PC-9 (cell line): ENCODE measurements around the gene DBF4B. TPM values are rescaled to one million over a fixed set of nuclear protein-coding genes. Genes with fewer than 3 reads are reported as not detected.

Experiments used
- BruUV-seq: library from RNA; stranded (reverse); fragments of 400-500 nt; replicated peaks from 2 replicates; lab custom pipeline; 2021; lab: Mats Ljungman, UMichigan
- CTCF ChIA-PET: fragments of 300-600 bp; sonication (Branson Sonifier 250); formaldehyde crosslinking; loops from one replicate; lab custom pipeline; 2022; ENCODE audit warnings: antibody characterized with exemption; lab: Charles Lee
- POLR2A ChIA-PET: fragments of 300-600 bp; sonication (Branson Sonifier 250); formaldehyde crosslinking; loops from one replicate; lab custom pipeline; 2022; ENCODE audit warnings: antibody characterized with exemption; ENCODE audit not compliant: unreplicated experiment; lab: Charles Lee
- DNase-seq, 2 experiments: peaks; one replicate each; pipeline versions ENCODE4 v3.0.0 to v3.0.0-alpha.2; 2015 to 2022; ENCODE audit warnings: mixed read lengths in 1 of 2
- H2AFZ ChIP-seq: fragments of 200-600 bp; sonication (generic); 2 replicates; pipeline ENCODE4 v1.8.1; 2017; ENCODE audit warnings: antibody characterized with exemption
- H3F3A ChIP-seq: fragments of 200-600 bp; sonication (generic); 2 replicates; pipeline ENCODE4 v1.8.1; 2017; ENCODE audit warnings: antibody characterized with exemption, mild to moderate bottlenecking, low read depth; ENCODE audit not compliant: insufficient read depth
- H3K27ac ChIP-seq: fragments of 200-600 bp; sonication (generic); 2 replicates; pipeline ENCODE4 v1.6.1; 2016; ENCODE audit warnings: mixed run types
- H3K27me3 ChIP-seq: fragments of 200-600 bp; sonication (generic); 2 replicates; pipeline ENCODE4 v1.6.1; 2016; ENCODE audit warnings: low read depth, mixed run types; ENCODE audit not compliant: insufficient read depth
- H3K36me3 ChIP-seq: fragments of 200-600 bp; sonication (generic); 2 replicates; pipeline ENCODE4 v1.6.1; 2016; ENCODE audit warnings: low read depth, mixed run types
- H3K4me1 ChIP-seq: fragments of 200-600 bp; sonication (generic); replicated peaks from 2 replicates; pipeline ENCODE4 v1.6.1; 2016; ENCODE audit warnings: mixed run types; ENCODE audit not compliant: insufficient read depth
- H3K4me2 ChIP-seq: fragments of 200-600 bp; sonication (generic); 2 replicates; pipeline ENCODE4 v1.6.1; 2017; ENCODE audit warnings: mixed run types
- H3K4me3 ChIP-seq: fragments of 200-600 bp; sonication (generic); 2 replicates; pipeline ENCODE4 v1.6.1; 2016; ENCODE audit warnings: mixed run types
- H3K79me2 ChIP-seq: fragments of 200-600 bp; sonication (generic); 2 replicates; pipeline ENCODE4 v1.6.1; 2017; ENCODE audit warnings: low read depth, mixed run types
- H3K9me2 ChIP-seq: fragments of 200-600 bp; sonication (generic); 2 replicates; pipeline ENCODE4 v1.8.1; 2017; ENCODE audit warnings: mild to moderate bottlenecking; ENCODE audit not compliant: insufficient read depth
- H3K9me3 ChIP-seq: fragments of 200-600 bp; sonication (generic); 2 replicates; pipeline ENCODE4 v1.8.1; 2016; ENCODE audit warnings: low read depth; ENCODE audit not compliant: insufficient read depth
- H4K20me1 ChIP-seq: fragments of 200-600 bp; sonication (generic); 2 replicates; pipeline ENCODE4 v1.8.1; 2017; ENCODE audit not compliant: insufficient read depth
- EZH2 ChIP-seq: fragments of 200-600 bp; sonication (generic); IDR thresholded peaks from 2 replicates; pipeline ENCODE4 v1.8.0; 2017; ENCODE audit warnings: antibody characterized with exemption, low read depth
- intact Hi-C: fragments of 100-400 bp; cut with micrococcal nuclease; formaldehyde crosslinking; loops from one replicate; pipeline ENCODE4 v1.10.0; 2022; ENCODE audit not compliant: unreplicated experiment
- total RNA-seq: library from RNA; stranded (reverse); gene quantifications from 2 replicates; pipeline ENCODE4 v1.2.3, GENCODE V29; 2021
- TF ChIP-seq, protein P1 (sequence below): fragments of 200-600 bp; sonication (generic); conservative IDR thresholded peaks from 2 replicates; pipeline ENCODE4 v1.6.1; 2017; ENCODE audit warnings: mixed run types, antibody characterized with exemption, mild to moderate bottlenecking, moderate library complexity

The DBF4B gene
- total RNA-seq, 1 experiment from 2014 or later = 33.3 TPM

DNA sequence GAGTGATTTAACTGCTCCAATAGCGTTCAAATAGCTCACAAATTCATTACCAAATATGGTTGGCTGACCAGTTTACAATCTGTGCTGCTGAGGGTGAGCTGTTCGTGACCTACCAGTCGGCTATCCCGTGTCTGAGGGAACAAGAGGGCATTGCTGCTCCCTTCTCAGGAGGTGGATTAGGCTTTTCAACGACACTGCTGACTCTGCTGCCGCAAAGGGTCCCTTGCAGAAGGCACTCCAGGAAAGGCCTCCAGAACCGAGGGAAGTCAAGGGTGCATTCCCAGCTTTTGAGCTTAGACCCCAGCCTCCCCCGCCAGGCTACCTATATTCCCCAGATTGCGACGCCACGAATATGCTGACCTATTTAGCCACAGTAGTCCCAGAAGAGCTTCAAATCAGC is 89.3 kb downstream of the DBF4B start:
- H3F3A ChIP-seq = peaks cover 28% of the 10 kb centered on the region; the same call in 1 of the 2 replicates
- no peak overlapping the region for H3K27ac ChIP-seq
- intact Hi-C loops = no loop called here
- no peak overlapping the region for H2AFZ ChIP-seq
- no peak overlapping the region for H3K4me3 ChIP-seq
- DNase-seq = no peak
- no peaks in the 10 kb centered on the region for H3K9me2 ChIP-seq
- no peaks in the 10 kb centered on the region for H3K36me3 ChIP-seq
- H3K9me3 ChIP-seq = no peaks in the 10 kb centered on the region
- H4K20me1 ChIP-seq = no peaks in the 10 kb centered on the region
- CTCF ChIA-PET = no interaction called here
- no peaks in the 10 kb centered on the region for H3K79me2 ChIP-seq
- H3K27me3 ChIP-seq = no peaks in the 10 kb centered on the region
- POLR2A ChIA-PET = interaction anchor here (0.6 kb wide), 1 partner anchor 23 kb away, joined by 3 read pairs; no protein-coding TSS in a partner anchor
- TF ChIP-seq, protein P1, sequence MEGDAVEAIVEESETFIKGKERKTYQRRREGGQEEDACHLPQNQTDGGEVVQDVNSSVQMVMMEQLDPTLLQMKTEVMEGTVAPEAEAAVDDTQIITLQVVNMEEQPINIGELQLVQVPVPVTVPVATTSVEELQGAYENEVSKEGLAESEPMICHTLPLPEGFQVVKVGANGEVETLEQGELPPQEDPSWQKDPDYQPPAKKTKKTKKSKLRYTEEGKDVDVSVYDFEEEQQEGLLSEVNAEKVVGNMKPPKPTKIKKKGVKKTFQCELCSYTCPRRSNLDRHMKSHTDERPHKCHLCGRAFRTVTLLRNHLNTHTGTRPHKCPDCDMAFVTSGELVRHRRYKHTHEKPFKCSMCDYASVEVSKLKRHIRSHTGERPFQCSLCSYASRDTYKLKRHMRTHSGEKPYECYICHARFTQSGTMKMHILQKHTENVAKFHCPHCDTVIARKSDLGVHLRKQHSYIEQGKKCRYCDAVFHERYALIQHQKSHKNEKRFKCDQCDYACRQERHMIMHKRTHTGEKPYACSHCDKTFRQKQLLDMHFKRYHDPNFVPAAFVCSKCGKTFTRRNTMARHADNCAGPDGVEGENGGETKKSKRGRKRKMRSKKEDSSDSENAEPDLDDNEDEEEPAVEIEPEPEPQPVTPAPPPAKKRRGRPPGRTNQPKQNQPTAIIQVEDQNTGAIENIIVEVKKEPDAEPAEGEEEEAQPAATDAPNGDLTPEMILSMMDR = no peak
- no peak for TF ChIP-seq EZH2
- peaks cover 21% of the 10 kb centered on the region for H3K4me1 ChIP-seq
- BruUV-seq = no TSS peak
- H3K4me2 ChIP-seq = no peak overlapping the region

DNA sequence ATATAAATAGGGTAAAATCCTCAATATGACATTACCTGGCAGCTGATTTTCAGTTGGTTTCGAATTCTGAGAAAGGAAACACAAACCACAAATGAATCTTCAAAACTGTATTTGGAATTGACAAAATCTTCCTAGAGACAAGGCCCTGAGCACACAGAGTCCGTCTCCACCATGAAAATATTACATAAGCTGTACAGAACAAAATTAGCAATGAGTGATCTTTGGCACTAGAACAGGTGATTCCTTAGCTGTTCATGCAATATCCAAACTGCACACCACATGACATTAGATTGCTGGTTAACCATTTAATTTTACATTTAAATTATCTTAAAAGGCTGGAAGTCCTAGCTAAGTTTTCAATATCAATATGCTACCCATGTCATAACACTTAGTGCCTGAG is 89.9 kb downstream of the DBF4B start:
- Histone ChIP-seq H3K36me3 (no peaks in the 10 kb centered on the region), H3K27me3 (no peaks in the 10 kb centered on the region), H3K79me2 (no peaks in the 10 kb centered on the region), H3F3A (peaks cover 28% of the 10 kb centered on the region; the same call in 1 of the 2 replicates), H3K9me3 (no peaks in the 10 kb centered on the region), H2AFZ (no peak overlapping the region), H3K4me2 (no peak overlapping the region), H3K27ac (no peak overlapping the region), H3K4me1 (peaks cover 21% of the 10 kb centered on the region), H3K9me2 (no peaks in the 10 kb centered on the region), H3K4me3 (no peak overlapping the region), H4K20me1 (no peaks in the 10 kb centered on the region)
- ChIA-PET POLR2A (interaction anchor here (0.6 kb wide), 1 partner anchor 23 kb away, joined by 3 read pairs; no protein-coding TSS in a partner anchor), CTCF (no interaction called here)
- BruUV-seq = no TSS peak
- DNase-seq = no peak
- intact Hi-C loops = no loop called here
- TF ChIP-seq EZH2 = no peak
- TF ChIP-seq, protein P1 = no peak

Other genes starting within 250 kb of the DBF4B start
- gene GPATCH8, start 205.3 kb upstream of the DBF4B start, total RNA-seq = 31.0 and 39.4 TPM in 2 replicates
- gene FZD2, start 151.2 kb upstream of the DBF4B start, total RNA-seq = 50.5 and 61.8 TPM in 2 replicates
- gene MEIOC, start 52.2 kb upstream of the DBF4B start, total RNA-seq = not detected in 2 replicates
- 19.9 and 23.4 TPM in 2 replicates for gene CCDC43, start 18.9 kb upstream of the DBF4B start, total RNA-seq
- gene ADAM11, start 50.3 kb downstream of the DBF4B start, total RNA-seq = 0.46 and 0.55 TPM in 2 replicates
- 42.6 and 50.0 TPM in 2 replicates for gene GJC1, start 121.6 kb downstream of the DBF4B start, total RNA-seq
- gene HIGD1B, start 139.2 kb downstream of the DBF4B start, total RNA-seq = not detected in 2 replicates
- 111 and 126 TPM in 2 replicates for gene EFTUD2, start 190.8 kb downstream of the DBF4B start, total RNA-seq
- not detected in 2 replicates for gene GFAP, start 206.8 kb downstream of the DBF4B start, total RNA-seq
- gene KIF18B, start 239.1 kb downstream of the DBF4B start, total RNA-seq = 48.2 and 58.5 TPM in 2 replicates